ENCODE data around the gene PAK5.

DNA sequence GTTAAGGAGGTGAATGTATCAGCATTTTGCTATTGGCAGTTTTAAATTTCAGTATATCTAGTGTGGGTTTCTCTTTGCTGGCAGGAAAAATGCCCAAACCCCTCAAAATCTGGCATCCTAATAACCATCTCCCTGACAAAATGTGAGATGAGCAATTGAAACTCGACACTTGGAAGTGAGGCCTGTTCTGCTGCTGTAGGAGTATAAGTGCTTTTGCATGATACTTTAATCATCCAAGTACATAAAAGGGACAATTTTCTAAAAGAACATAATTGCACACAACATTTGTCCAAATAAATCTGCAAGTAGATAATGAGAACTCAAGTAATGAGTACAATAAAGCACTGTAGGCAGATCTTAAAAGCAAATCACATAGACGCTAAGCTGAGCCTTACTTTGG, 288.0 kb downstream of the PAK5 start:
- TF ChIP-seq, protein P1, sequence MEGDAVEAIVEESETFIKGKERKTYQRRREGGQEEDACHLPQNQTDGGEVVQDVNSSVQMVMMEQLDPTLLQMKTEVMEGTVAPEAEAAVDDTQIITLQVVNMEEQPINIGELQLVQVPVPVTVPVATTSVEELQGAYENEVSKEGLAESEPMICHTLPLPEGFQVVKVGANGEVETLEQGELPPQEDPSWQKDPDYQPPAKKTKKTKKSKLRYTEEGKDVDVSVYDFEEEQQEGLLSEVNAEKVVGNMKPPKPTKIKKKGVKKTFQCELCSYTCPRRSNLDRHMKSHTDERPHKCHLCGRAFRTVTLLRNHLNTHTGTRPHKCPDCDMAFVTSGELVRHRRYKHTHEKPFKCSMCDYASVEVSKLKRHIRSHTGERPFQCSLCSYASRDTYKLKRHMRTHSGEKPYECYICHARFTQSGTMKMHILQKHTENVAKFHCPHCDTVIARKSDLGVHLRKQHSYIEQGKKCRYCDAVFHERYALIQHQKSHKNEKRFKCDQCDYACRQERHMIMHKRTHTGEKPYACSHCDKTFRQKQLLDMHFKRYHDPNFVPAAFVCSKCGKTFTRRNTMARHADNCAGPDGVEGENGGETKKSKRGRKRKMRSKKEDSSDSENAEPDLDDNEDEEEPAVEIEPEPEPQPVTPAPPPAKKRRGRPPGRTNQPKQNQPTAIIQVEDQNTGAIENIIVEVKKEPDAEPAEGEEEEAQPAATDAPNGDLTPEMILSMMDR (IDR thresholded peaks at IDR 0.05; ENCODE audit: insufficient read depth, low read depth, low read length) = no peak
- no peak for TF ChIP-seq EZH2 (IDR thresholded peaks at IDR 0.05; ENCODE audit: insufficient read depth, low read length)
